Measurements from ENCODE around the gene MMP26.

The MMP26 gene

GRCh38 chr11:4704054-4704789 lies at the start of gene MMP26:
MMP26 (plus strand) TSS chr11:4704784.
- Mint-ChIP-seq H3K27me3 (ENCODE audit: low read depth, poor library complexity) (no peaks in the 10 kb centered on the region), H3K36me3 (ENCODE audit: low read depth) (no peaks in the 10 kb centered on the region), H3K4me3 (peak within 1 kb of the TSS; percentile 46), H3K9me3 (no peaks in the 10 kb centered on the region), H3K27ac (peak within 1 kb of the TSS; percentile 62), H3K4me1 (peaks cover 61% of the 10 kb centered on the region)
- no peak for TF ChIP-seq CTCF (IDR thresholded peaks at IDR 0.05)
- DNase-seq = peak; percentile 15

GRCh38 chr11:4658629-4659445 lies 45.7 kb upstream of the MMP26 start:
- H3K27ac Mint-ChIP-seq = peak overlapping the region; percentile 86
- peaks cover 24% of the 10 kb centered on the region for H3K4me1 Mint-ChIP-seq
- H3K36me3 Mint-ChIP-seq (ENCODE audit: low read depth) = no peaks in the 10 kb centered on the region
- peaks cover 3% of the 10 kb centered on the region for H3K27me3 Mint-ChIP-seq (ENCODE audit: low read depth, poor library complexity)
- H3K9me3 Mint-ChIP-seq = no peaks in the 10 kb centered on the region
- H3K4me3 Mint-ChIP-seq = no peak overlapping the region
- no peak for TF ChIP-seq CTCF (IDR thresholded peaks at IDR 0.05)
- DNase-seq = no peak

- Mint-ChIP-seq H3K27ac (no peak overlapping the region), H3K36me3 (ENCODE audit: low read depth) (no peaks in the 10 kb centered on the region), H3K27me3 (ENCODE audit: low read depth, poor library complexity) (no peaks in the 10 kb centered on the region), H3K4me3 (no peak overlapping the region), H3K4me1 (peaks cover 52% of the 10 kb centered on the region), H3K9me3 (no peaks in the 10 kb centered on the region)
- no peak for DNase-seq
- no peak for TF ChIP-seq CTCF (IDR thresholded peaks at IDR 0.05)
Measured at GRCh38 chr11:4662876-4663275, 41.7 kb upstream of the MMP26 start.

GRCh38 chr11:4664183-4664582 lies 40.4 kb upstream of the MMP26 start:
- DNase-seq = no peak
- H3K4me3 Mint-ChIP-seq = peak overlapping the region; percentile 18
- no peaks in the 10 kb centered on the region for H3K9me3 Mint-ChIP-seq
- H3K4me1 Mint-ChIP-seq = peaks cover 43% of the 10 kb centered on the region
- H3K27ac Mint-ChIP-seq = no peak overlapping the region
- no peaks in the 10 kb centered on the region for H3K36me3 Mint-ChIP-seq (ENCODE audit: low read depth)
- TF ChIP-seq CTCF (IDR thresholded peaks at IDR 0.05) = no peak
- H3K27me3 Mint-ChIP-seq (ENCODE audit: low read depth, poor library complexity) = no peaks in the 10 kb centered on the region

- H3K36me3 Mint-ChIP-seq (ENCODE audit: low read depth) = no peaks in the 10 kb centered on the region
- no peak for TF ChIP-seq CTCF (IDR thresholded peaks at IDR 0.05)
- peak overlapping the region; percentile 58 for H3K27ac Mint-ChIP-seq
- peaks cover 41% of the 10 kb centered on the region for H3K4me1 Mint-ChIP-seq
- H3K4me3 Mint-ChIP-seq = peak overlapping the region; percentile 18
- H3K27me3 Mint-ChIP-seq (ENCODE audit: low read depth, poor library complexity) = no peaks in the 10 kb centered on the region
- DNase-seq = no peak
- H3K9me3 Mint-ChIP-seq = no peaks in the 10 kb centered on the region
Measured at GRCh38 chr11:4664786-4665185, 39.8 kb upstream of the MMP26 start.

Measured in nephron progenitor cell (in vitro differentiated cells).